GM12878 (cell line): Measurements from ENCODE around the gene NTSR1.

Source experiments
- RAD21 ChIP-seq: IDR thresholded peaks from 2 replicates; pipeline ENCODE4 v1.6.1; 2011; ENCODE audit warnings: mild to moderate bottlenecking, low read depth, low read length, moderate library complexity; ENCODE audit not compliant: insufficient read depth
- RBBP5 ChIP-seq: fragments of 200-600 bp; sonication (generic); conservative IDR thresholded peaks from 2 replicates; pipeline ENCODE4 v1.6.1; 2016

DNA sequence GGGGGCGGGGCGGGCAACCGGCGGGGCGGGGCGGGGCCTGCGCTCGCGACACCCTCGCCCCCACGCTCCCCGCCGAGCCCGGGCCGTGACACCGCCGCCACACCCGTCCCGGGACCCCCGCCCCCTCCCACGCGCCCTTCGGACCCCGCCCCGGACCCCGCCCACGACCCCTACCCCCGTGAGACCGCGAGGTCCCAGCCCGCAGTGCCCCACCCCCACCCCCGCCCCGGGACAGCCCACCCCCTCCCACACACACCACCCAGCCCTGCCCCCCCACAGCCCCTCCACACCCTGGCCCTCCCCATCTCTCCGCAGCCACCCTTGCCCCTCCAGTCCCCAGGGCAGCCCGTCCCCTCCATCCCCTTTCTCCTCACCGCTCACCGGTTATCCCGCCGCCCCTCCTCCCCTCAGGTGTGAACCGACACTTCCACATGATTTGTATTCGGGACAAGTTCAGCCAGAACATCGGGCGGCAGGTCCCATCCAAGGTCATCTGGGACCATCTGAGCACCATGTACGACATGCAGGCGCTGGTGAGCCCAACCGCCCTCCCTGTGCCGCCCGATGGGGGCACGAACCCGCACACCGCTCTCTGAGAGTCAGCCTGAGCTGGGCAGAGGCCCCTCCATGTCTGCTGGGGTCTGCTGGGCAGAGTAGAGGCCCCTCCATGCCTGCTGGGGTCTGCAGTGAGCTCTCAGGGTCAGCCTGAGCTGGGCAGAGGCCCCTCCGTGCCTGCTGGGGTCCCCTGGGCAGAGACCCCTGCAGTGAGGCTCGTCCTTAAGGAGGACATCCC, 88.3 kb downstream of the NTSR1 start:
- TF ChIP-seq RAD21 (no peak), RBBP5 (no peak)
